Progenitor cell of endocrine pancreas (in vitro differentiated cells): ENCODE results near the gene SLC13A5. TPM values are rescaled to one million over a fixed set of nuclear protein-coding genes. Genes with fewer than 3 reads are reported as not detected.

Experiments used
- DNase-seq: peaks from one replicate; pipeline ENCODE4 v3.0.0; 2021; ENCODE audit warnings: low spot score; ENCODE audit not compliant: unreplicated experiment
- H3K27ac Mint-ChIP-seq: 2 replicates; pipeline ENCODE4 v1.8.0; 2021; ENCODE audit warnings: mild to moderate bottlenecking, moderate library complexity, mixed read lengths
- H3K27me3 Mint-ChIP-seq: 2 replicates; pipeline ENCODE4 v1.8.0; 2021; ENCODE audit warnings: mixed read lengths
- H3K36me3 Mint-ChIP-seq: 2 replicates; pipeline ENCODE4 v1.8.0; 2022; ENCODE audit warnings: mixed read lengths; ENCODE audit not compliant: insufficient read depth
- H3K4me1 Mint-ChIP-seq: 2 replicates; pipeline ENCODE4 v1.8.0; 2021; ENCODE audit warnings: low read depth, mixed read lengths
- H3K4me3 Mint-ChIP-seq: 2 replicates; pipeline ENCODE4 v1.8.0; 2021; ENCODE audit warnings: low read depth, mild to moderate bottlenecking, moderate library complexity, mixed read lengths
- H3K9me3 Mint-ChIP-seq: 2 replicates; pipeline ENCODE4 v1.8.0; 2021; ENCODE audit warnings: low read depth, mixed read lengths
- total RNA-seq: library from RNA; stranded (reverse); gene quantifications from 2 replicates; pipeline ENCODE4 v1.2.1, GENCODE V29; 2021
- TF ChIP-seq, protein P1 (sequence below): fragments of 200-600 bp; sonication (generic); IDR thresholded peaks from one replicate; pipeline ENCODE4 v1.5.0; 2021; ENCODE audit warnings: antibody characterized with exemption, mild to moderate bottlenecking; ENCODE audit not compliant: unreplicated experiment

SLC13A5 gene
- total RNA-seq, 1 donor from 2014 or later: 0.93 TPM

DNA sequence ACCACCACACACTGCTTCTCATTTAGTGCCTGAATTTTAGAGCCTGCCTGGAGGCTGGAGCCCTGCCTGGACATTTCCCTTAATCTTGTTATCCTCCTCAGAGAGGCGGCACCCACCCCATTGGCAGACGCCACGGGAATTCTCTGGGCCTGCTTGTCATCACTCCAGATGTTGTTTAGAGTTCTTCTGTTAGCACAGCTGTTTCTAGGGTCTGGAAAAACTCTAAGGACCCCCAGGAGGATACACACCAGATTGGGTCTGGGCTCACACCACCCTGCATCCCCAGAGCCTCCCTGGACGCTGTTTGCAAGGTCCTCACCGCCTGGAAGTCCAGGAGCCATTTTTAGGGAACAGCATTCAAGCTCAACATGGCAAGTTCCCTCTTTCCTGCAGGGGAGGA is 42.1 kb upstream of the SLC13A5 start:
- Mint-ChIP-seq H3K36me3 (no peaks in the 10 kb centered on the region), H3K4me1 (no peaks in the 10 kb centered on the region), H3K9me3 (no peaks in the 10 kb centered on the region), H3K27me3 (peaks cover 18% of the 10 kb centered on the region), H3K4me3 (no peak overlapping the region), H3K27ac (no peak overlapping the region)
- no peak for DNase-seq
- TF ChIP-seq, protein P1, sequence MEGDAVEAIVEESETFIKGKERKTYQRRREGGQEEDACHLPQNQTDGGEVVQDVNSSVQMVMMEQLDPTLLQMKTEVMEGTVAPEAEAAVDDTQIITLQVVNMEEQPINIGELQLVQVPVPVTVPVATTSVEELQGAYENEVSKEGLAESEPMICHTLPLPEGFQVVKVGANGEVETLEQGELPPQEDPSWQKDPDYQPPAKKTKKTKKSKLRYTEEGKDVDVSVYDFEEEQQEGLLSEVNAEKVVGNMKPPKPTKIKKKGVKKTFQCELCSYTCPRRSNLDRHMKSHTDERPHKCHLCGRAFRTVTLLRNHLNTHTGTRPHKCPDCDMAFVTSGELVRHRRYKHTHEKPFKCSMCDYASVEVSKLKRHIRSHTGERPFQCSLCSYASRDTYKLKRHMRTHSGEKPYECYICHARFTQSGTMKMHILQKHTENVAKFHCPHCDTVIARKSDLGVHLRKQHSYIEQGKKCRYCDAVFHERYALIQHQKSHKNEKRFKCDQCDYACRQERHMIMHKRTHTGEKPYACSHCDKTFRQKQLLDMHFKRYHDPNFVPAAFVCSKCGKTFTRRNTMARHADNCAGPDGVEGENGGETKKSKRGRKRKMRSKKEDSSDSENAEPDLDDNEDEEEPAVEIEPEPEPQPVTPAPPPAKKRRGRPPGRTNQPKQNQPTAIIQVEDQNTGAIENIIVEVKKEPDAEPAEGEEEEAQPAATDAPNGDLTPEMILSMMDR: no peak

DNA sequence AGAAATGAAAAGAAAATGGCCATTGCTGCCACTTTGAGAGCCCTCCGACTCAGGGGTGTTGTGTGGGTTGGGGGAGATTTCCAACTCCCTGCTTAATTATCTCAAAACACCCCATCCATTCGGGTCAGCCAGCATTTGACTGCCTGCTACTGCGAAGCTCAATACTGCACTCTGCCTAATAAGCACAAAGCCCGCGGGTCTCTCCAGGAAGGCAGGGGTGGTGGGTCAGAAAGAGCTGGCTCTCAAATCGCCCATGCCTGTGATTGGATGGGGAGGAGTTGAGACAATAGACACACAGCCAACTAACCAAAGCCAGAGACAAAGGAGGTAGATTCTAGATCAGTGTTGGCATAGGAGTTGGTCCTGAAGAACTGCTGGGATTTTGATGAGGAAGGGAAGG is 40.4 kb upstream of the SLC13A5 start:
- no peak for DNase-seq
- Mint-ChIP-seq H3K27ac (no peak overlapping the region), H3K9me3 (no peaks in the 10 kb centered on the region), H3K36me3 (no peaks in the 10 kb centered on the region), H3K4me3 (no peak overlapping the region), H3K4me1 (no peaks in the 10 kb centered on the region), H3K27me3 (peaks cover 18% of the 10 kb centered on the region)
- TF ChIP-seq, protein P1: no peak

DNA sequence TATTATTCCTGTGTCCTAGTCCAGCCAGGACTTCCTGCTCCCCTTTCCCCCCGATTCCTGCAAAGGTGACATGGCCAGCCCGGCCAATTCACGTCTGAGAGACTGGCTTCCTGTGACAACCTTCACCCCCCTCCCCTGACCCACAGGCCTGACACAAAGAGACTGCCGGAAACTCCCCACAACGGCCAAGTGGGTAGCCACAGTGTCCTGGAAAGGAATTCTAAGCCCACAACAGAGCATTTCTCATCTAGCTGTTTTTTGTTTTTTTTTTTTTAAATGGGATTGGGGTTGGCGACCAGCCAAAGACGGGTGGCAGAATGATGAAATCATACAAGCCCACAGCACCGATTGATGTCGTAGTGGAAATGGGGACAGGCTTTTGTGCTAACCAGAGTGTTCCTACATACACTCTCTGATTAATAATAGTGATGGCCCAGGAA is 39.9 kb upstream of the SLC13A5 start:
- Mint-ChIP-seq H3K4me3 (no peak overlapping the region), H3K9me3 (no peaks in the 10 kb centered on the region), H3K4me1 (no peaks in the 10 kb centered on the region), H3K27me3 (peaks cover 15% of the 10 kb centered on the region), H3K36me3 (no peaks in the 10 kb centered on the region), H3K27ac (no peak overlapping the region)
- DNase-seq: no peak
- TF ChIP-seq, protein P1: no peak

DNA sequence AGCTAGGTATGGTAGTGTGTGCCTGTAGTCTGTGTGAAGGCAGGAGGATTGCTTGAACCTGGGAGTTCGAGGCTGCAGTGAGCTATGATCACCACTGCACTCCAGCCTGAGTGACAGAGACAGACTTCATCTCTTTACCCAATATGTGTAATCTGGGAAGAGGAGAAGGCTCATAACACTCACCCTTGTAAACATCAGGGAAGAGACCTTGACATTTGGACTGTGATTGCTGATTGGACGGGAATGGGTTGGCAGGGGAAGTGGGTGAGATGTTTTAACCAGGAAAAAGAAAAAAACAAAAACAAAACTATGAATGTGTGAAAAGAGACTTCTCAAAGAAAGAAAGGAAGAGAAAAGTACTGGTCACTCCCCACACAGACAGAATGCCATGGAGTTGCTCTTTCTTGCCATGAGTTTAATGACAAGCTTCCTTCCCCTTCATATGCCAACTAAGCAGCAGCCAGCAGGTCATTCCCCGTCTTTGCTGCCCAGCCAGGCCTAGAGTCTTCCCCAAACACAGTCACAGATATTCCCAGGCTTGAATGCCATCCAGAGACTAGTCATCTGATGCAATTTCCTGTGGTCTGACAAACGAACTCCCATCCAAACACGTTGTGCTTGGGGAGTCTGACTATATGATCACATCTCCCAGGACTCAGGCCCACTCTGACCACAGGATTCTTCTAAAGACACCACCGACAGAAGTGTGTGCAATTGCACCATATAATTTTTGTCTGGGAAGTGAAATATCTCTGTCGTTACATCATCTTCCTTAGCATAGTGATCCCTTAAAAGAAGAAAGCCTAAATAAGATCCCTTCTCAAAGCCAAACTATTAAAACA is 39.1 kb upstream of the SLC13A5 start:
- H3K27me3 Mint-ChIP-seq: peaks cover 14% of the 10 kb centered on the region
- no peaks in the 10 kb centered on the region for H3K9me3 Mint-ChIP-seq
- TF ChIP-seq, protein P1: no peak
- H3K36me3 Mint-ChIP-seq: no peaks in the 10 kb centered on the region
- H3K4me1 Mint-ChIP-seq: no peaks in the 10 kb centered on the region
- H3K4me3 Mint-ChIP-seq: no peak overlapping the region
- H3K27ac Mint-ChIP-seq: no peak overlapping the region
- no peak for DNase-seq

DNA sequence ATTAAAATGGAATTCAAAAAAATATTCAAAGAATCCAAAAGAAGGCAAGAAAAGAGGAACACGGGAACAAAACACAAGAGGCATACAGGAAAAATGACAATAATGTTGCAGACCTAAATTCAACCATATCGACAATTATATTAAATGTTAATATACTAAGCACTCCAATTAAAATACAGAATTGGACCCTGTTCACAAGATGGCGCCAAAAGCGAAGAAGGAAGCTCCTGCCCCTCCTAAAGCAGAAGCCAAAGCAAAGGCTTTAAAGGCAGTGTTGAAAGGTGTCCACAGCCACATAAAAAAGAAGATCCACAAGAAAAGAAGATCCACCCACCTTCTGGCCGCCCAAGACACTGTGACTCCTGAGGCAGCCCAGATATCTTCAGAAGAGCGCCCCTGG is 36.4 kb upstream of the SLC13A5 start:
- H3K4me1 Mint-ChIP-seq: no peaks in the 10 kb centered on the region
- H3K27me3 Mint-ChIP-seq: no peaks in the 10 kb centered on the region
- H3K36me3 Mint-ChIP-seq: no peaks in the 10 kb centered on the region

More for the DNA sequence above, 36.4 kb upstream of the SLC13A5 start:
- DNase-seq: no peak
- Mint-ChIP-seq H3K27ac (no peak overlapping the region), H3K4me3 (no peak overlapping the region), H3K9me3 (no peaks in the 10 kb centered on the region)
- TF ChIP-seq, protein P1: no peak
